GM10266 (cell line): ENCODE data around the gene P4HA3.

Source experiments
- DNase-seq: peaks from one replicate; pipeline ENCODE4 v3.0.0; 2012; ENCODE audit errors: extremely low spot score
- CTCF ChIP-seq: IDR thresholded peaks from 2 replicates; pipeline ENCODE4 v1.5.1; 2012; ENCODE audit warnings: mild to moderate bottlenecking, low read depth; ENCODE audit not compliant: control insufficient read depth, insufficient read depth; ENCODE audit errors: missing control alignments

P4HA3 gene

GRCh38 chr11:74279256-74279655 lies 32.2 kb downstream of the P4HA3 start:
- DNase-seq = no peak

GRCh38 chr11:74278721-74279161 lies 32.7 kb downstream of the P4HA3 start:
- no peak for DNase-seq
- TF ChIP-seq CTCF = no peak

More at GRCh38 chr11:74279256-74279655, 32.2 kb downstream of the P4HA3 start:
- TF ChIP-seq CTCF = no peak

GRCh38 chr11:74278103-74278502 lies 33.3 kb downstream of the P4HA3 start:
- TF ChIP-seq CTCF = no peak
- no peak for DNase-seq

- no peak for TF ChIP-seq CTCF
- DNase-seq = no peak
These were observed 34.9 kb downstream of the P4HA3 start for GRCh38 chr11:74276581-74276980.

GRCh38 chr11:74272276-74272675 lies 39.2 kb downstream of the P4HA3 start:
- no peak for DNase-seq
- TF ChIP-seq CTCF = no peak

- no peak for TF ChIP-seq CTCF
- DNase-seq = no peak
These were observed 42.2 kb downstream of the P4HA3 start for GRCh38 chr11:74269161-74269811.

- no peak for DNase-seq
These were observed 43.0 kb downstream of the P4HA3 start for GRCh38 chr11:74268456-74268855.

More at GRCh38 chr11:74268456-74268855, 43.0 kb downstream of the P4HA3 start:
- TF ChIP-seq CTCF = no peak
